Suprapubic skin (tissue), 4 donors: Measurements from ENCODE around the gene RASL12. TPM values are rescaled to one million over a fixed set of nuclear protein-coding genes. Genes with fewer than 3 reads are reported as not detected.

Source experiments
- DNase-seq, 2 donors: peaks; one replicate each; pipeline ENCODE4 v3.0.0-alpha.2; 2019; ENCODE audit warnings: low spot score in 2 of 2
- H3K27ac ChIP-seq: fragments of 200-600 bp; sonication (generic); one replicate; pipeline ENCODE4 v1.5.1; 2019
- H3K27me3 ChIP-seq: fragments of 200-600 bp; sonication (generic); one replicate; pipeline ENCODE4 v1.5.1; 2019
- H3K36me3 ChIP-seq: fragments of 200-600 bp; sonication (generic); one replicate; pipeline ENCODE4 v1.5.1; 2019
- H3K4me1 ChIP-seq: fragments of 200-600 bp; sonication (generic); one replicate; pipeline ENCODE4 v1.5.1; 2019
- H3K4me3 ChIP-seq: fragments of 200-600 bp; sonication (generic); one replicate; pipeline ENCODE4 v1.5.1; 2019; ENCODE audit warnings: mild to moderate bottlenecking
- H3K9me3 ChIP-seq: fragments of 200-600 bp; sonication (generic); one replicate; pipeline ENCODE4 v1.5.1; 2019
- EP300 ChIP-seq: sonication (generic); formaldehyde crosslinking; IDR thresholded peaks from one replicate; pipeline ENCODE4 v1.6.1; 2017; ENCODE audit warnings: antibody characterized with exemption
- POLR2A ChIP-seq, 2 donors: fragments of 450-650 bp; IDR thresholded peaks; one replicate each; pipeline ENCODE4 v1.6.1; 2017; ENCODE audit warnings: antibody characterized with exemption in 2 of 2, mild to moderate bottlenecking in 2 of 2, moderate library complexity in 2 of 2
- POLR2AphosphoS5 ChIP-seq, 3 donors: sonication (generic); formaldehyde crosslinking; IDR thresholded peaks; one replicate each; pipeline ENCODE4 v1.6.1; 2017; ENCODE audit warnings: antibody characterized with exemption in 3 of 3
- WGBS: methylation state at CpG from one replicate; pipeline ENCODE4 v1.1.5; 2018; 5-methylcytosine and 5-hydroxymethylcytosine counted together
- total RNA-seq, 4 donors: library from RNA; depleted of rRNA; stranded (reverse); fragments of >200 nt; gene quantifications; one replicate each; pipeline ENCODE4 v1.1.0, GENCODE V29; 2016
- TF ChIP-seq, protein P1 (sequence below), 2 donors: fragments of 200-600 bp in 1 of 2; fragments of 450-650 bp in 1 of 2; sonication (generic) in 1 of 2; IDR thresholded peaks; one replicate each; pipeline ENCODE4 v1.5.1; 2016 to 2019; ENCODE audit warnings: antibody characterized with exemption in 2 of 2, mild to moderate bottlenecking in 1 of 2, moderate library complexity in 1 of 2

The RASL12 gene
- total RNA-seq, 4 donors from 2014 or later, result 4.8 to 9.7 (median 6.7) TPM

DNA sequence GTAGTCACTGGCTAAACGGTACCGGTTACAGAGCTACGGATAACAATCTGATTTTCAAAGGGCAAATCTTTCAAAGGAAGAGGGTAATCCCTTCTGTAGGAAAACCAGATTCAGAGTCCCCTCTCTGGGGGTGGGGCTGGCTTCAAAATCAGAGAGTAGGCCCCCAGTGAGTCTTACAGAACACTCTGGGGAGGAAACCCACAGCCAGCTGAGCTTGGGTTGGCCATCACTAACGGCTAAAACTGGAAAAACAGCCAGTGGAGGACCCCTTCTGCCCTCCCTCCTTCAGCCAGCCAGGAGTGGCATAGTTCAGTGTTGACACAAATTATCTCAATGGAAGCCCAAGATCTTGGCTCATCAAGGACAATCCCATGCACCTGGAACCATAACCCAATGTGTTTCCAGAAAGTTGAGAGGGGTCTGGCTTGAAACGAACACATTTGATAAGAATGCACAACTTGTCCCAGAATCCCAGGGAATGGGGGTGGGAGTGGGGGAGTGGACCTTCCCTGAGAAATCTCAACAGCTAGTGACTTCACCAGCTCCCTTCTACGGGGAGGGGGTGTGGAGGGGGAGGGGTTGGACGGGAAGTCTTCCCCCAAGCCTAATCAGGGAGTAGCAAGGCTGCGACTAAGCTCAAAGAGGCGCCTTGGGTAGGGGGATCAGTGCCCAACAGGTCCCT is 1.0 kb downstream of the RASL12 start:
- no peaks in the 10 kb centered on the region for H3K9me3 ChIP-seq
- peak overlapping the region; percentile 88 for H3K27ac ChIP-seq
- peaks cover 30% of the 10 kb centered on the region for H3K4me1 ChIP-seq
- H3K36me3 ChIP-seq, result no peaks in the 10 kb centered on the region
- 50% methylated on average over 8 of the region's 9 CpGs for WGBS
- H3K27me3 ChIP-seq, result peaks cover 22% of the 10 kb centered on the region
- peak overlapping the region; percentile 54 for H3K4me3 ChIP-seq
- no peak for DNase-seq
- TF ChIP-seq POLR2AphosphoS5 (IDR thresholded peaks at IDR 0.05) (no peak), POLR2A (IDR thresholded peaks at IDR 0.05) (no peak), EP300 (no peak)
- TF ChIP-seq, protein P1, sequence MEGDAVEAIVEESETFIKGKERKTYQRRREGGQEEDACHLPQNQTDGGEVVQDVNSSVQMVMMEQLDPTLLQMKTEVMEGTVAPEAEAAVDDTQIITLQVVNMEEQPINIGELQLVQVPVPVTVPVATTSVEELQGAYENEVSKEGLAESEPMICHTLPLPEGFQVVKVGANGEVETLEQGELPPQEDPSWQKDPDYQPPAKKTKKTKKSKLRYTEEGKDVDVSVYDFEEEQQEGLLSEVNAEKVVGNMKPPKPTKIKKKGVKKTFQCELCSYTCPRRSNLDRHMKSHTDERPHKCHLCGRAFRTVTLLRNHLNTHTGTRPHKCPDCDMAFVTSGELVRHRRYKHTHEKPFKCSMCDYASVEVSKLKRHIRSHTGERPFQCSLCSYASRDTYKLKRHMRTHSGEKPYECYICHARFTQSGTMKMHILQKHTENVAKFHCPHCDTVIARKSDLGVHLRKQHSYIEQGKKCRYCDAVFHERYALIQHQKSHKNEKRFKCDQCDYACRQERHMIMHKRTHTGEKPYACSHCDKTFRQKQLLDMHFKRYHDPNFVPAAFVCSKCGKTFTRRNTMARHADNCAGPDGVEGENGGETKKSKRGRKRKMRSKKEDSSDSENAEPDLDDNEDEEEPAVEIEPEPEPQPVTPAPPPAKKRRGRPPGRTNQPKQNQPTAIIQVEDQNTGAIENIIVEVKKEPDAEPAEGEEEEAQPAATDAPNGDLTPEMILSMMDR (IDR thresholded peaks at IDR 0.05), result no peak

DNA sequence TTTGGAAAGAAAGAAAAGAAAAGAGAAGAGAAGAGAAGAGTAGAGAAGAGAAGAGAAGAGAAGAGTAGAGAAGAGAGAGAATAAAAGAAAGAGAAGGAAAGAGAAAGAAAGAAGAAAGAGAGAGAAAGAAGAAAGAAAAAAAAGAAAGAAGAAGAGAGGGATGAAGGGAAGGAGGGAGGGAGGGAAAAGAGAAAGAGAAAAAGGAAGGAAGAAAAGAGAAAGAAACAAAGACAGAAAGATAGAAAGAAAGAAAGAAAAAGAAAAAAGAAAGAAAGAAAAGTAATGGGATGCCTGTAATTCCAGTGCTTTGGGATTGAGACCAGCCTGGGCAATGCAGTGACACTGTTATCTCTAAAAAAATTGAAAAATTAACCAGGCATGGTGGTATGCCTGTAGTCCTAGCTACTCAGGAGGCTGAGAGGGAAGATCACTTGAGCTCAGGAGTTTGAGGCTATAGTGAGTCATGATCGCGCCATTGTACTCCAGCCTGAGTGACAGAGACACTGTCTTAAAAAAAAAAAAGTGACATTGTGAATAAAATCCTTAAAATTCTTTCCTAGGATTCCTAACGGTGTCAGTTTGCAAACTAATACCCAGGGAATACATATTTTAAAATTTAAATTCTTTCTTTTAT is 1.7 kb downstream of the RASL12 start:
- H3K4me3 ChIP-seq, result peak overlapping the region; percentile 54
- no peak for DNase-seq
- peaks cover 29% of the 10 kb centered on the region for H3K4me1 ChIP-seq
- H3K36me3 ChIP-seq, result no peaks in the 10 kb centered on the region
- WGBS, result 59% methylated on average over 3 of the region's 3 CpGs
- H3K9me3 ChIP-seq, result no peaks in the 10 kb centered on the region
- H3K27me3 ChIP-seq, result peaks cover 22% of the 10 kb centered on the region
- H3K27ac ChIP-seq, result peak overlapping the region; percentile 88
- TF ChIP-seq POLR2AphosphoS5 (IDR thresholded peaks at IDR 0.05) (no peak), EP300 (no peak), POLR2A (IDR thresholded peaks at IDR 0.05) (no peak)
- TF ChIP-seq, protein P1 (IDR thresholded peaks at IDR 0.05), result no peak

DNA sequence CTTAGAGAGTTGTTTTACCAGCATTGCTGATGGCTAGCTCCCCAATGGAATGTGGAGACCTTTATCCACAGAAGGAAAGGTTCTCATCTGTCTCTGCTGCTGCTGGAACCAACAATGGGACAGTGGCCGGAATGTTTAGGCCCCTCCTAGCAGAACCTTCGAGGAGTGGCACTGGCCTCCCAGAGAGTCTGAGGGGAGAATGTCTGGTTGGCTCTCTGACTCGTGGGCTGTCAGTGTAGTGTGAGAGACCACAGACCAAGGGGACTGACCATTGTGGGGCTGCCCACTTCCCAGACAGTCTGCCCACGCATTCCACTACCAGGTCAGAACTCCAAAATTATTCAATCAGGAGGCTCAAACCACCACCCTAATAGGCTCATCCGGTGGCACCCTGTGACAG is 5.1 kb downstream of the RASL12 start:
- H3K27ac ChIP-seq, result peak overlapping the region; percentile 37
- no peaks in the 10 kb centered on the region for H3K36me3 ChIP-seq
- WGBS, result 82% methylated on average over 4 of the region's 5 CpGs
- H3K9me3 ChIP-seq, result no peaks in the 10 kb centered on the region
- no peak overlapping the region for H3K4me3 ChIP-seq
- no peak for DNase-seq
- H3K27me3 ChIP-seq, result peaks cover 17% of the 10 kb centered on the region
- TF ChIP-seq, protein P1 (IDR thresholded peaks at IDR 0.05), result no peak
- TF ChIP-seq POLR2A (IDR thresholded peaks at IDR 0.05) (no peak), POLR2AphosphoS5 (IDR thresholded peaks at IDR 0.05) (no peak), EP300 (no peak)
- H3K4me1 ChIP-seq, result peaks cover 14% of the 10 kb centered on the region

DNA sequence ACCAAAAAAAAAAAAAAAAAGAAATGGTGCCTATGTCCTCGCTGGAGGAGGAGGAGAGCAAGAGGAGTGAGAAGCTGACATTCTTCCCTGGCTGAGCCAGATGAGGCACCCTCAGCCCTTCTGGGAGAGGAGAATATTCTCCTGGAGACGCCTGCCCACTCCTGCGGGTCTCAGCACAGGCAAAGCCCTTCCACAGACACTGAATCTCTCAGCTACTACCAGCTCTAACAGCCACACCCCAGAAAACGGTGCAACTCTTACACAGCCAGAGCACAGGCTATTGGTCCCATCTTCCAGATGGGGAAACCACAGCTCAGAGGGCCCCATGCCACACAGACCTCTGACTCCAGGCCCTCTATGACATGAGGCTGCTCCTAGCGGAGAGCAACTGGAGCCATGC is 5.7 kb downstream of the RASL12 start:
- no peak overlapping the region for H3K27ac ChIP-seq
- H3K27me3 ChIP-seq, result peaks cover 10% of the 10 kb centered on the region
- WGBS, result 78% methylated on average over 5 of the region's 5 CpGs
- no peaks in the 10 kb centered on the region for H3K9me3 ChIP-seq
- H3K4me3 ChIP-seq, result no peak overlapping the region
- H3K36me3 ChIP-seq, result no peaks in the 10 kb centered on the region
- peaks cover 8% of the 10 kb centered on the region for H3K4me1 ChIP-seq
- TF ChIP-seq EP300 (no peak), POLR2AphosphoS5 (IDR thresholded peaks at IDR 0.05) (no peak), POLR2A (IDR thresholded peaks at IDR 0.05) (no peak)
- TF ChIP-seq, protein P1 (IDR thresholded peaks at IDR 0.05), result no peak
- DNase-seq, result peak in 1 of 2 donors; percentile 30

DNA sequence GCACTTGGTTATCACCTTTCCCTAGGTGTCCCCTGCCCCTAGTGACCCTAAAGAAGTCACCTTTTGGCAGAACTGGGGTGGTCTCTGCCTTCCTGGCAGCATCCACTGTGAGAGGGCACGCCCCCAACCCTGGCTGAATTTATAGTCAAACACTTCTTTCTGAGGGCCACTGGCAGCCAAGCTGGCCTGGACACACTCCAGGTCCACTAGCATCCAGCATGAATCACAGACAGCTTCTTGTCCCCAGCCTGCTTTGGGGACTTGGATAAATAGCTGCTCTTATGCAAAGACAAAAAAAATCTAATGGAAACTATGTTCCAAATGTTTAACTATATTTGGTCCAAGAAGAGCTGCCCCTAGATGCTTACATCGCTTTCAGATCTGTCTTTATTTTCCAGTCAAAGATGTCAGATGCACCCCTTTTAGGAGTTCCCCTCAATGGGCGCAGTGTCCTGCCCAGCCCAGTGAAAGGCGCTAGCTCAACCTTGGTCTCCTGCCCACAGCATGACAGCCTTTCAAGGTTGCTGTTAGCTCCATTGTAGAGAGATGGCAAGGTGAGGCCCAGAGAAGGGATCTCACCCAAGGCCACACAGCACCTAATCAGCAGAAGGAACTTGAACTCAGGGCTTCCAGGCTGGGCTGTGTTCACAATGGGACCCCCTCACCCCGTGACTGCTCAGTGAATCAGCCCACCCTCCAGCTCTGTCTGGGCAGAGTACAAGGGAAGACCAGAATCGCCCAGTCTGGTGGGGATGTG is 7.0 kb downstream of the RASL12 start:
- peak in 1 of 2 donors; percentile 39 for DNase-seq
- H3K27me3 ChIP-seq, result no peaks in the 10 kb centered on the region
- peak overlapping the region; percentile 49 for H3K27ac ChIP-seq
- TF ChIP-seq POLR2A (IDR thresholded peaks at IDR 0.05), result no peak
- TF ChIP-seq POLR2AphosphoS5 (IDR thresholded peaks at IDR 0.05), result no peak
- no peak for TF ChIP-seq EP300
- TF ChIP-seq, protein P1 (IDR thresholded peaks at IDR 0.05), result no peak
- 85% methylated on average over 6 of the region's 6 CpGs for WGBS
- H3K36me3 ChIP-seq, result no peaks in the 10 kb centered on the region
- no peak overlapping the region for H3K4me3 ChIP-seq
- H3K4me1 ChIP-seq, result peaks cover 8% of the 10 kb centered on the region
- no peaks in the 10 kb centered on the region for H3K9me3 ChIP-seq
